ENCODE measurements around the gene SPNS3.

Gene SPNS3

DNA sequence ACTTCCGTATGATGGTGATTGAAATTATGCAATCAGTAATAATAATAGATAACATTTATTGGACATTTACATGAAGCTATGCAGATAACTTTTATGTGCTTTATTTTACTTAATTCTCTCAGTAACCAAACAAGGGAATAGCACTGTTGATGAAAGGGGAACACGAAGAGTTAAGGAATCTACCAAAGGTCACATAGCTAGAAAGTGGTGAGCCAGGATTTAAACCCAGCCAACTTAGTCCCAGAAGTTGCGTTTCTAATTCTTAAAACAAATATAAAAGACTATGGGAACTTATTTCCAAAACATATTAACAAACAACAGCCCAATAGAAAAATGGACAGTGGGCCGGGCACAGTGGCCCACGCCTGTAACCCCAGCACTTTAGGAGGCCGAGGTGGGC is 9.7 kb downstream of the SPNS3 start:
- TF ChIP-seq, protein P1, sequence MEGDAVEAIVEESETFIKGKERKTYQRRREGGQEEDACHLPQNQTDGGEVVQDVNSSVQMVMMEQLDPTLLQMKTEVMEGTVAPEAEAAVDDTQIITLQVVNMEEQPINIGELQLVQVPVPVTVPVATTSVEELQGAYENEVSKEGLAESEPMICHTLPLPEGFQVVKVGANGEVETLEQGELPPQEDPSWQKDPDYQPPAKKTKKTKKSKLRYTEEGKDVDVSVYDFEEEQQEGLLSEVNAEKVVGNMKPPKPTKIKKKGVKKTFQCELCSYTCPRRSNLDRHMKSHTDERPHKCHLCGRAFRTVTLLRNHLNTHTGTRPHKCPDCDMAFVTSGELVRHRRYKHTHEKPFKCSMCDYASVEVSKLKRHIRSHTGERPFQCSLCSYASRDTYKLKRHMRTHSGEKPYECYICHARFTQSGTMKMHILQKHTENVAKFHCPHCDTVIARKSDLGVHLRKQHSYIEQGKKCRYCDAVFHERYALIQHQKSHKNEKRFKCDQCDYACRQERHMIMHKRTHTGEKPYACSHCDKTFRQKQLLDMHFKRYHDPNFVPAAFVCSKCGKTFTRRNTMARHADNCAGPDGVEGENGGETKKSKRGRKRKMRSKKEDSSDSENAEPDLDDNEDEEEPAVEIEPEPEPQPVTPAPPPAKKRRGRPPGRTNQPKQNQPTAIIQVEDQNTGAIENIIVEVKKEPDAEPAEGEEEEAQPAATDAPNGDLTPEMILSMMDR (IDR thresholded peaks at IDR 0.05; ENCODE audit: extremely low read depth, missing control alignments): no peak
- DNase-seq (ENCODE audit: low spot score): no peak

DNA sequence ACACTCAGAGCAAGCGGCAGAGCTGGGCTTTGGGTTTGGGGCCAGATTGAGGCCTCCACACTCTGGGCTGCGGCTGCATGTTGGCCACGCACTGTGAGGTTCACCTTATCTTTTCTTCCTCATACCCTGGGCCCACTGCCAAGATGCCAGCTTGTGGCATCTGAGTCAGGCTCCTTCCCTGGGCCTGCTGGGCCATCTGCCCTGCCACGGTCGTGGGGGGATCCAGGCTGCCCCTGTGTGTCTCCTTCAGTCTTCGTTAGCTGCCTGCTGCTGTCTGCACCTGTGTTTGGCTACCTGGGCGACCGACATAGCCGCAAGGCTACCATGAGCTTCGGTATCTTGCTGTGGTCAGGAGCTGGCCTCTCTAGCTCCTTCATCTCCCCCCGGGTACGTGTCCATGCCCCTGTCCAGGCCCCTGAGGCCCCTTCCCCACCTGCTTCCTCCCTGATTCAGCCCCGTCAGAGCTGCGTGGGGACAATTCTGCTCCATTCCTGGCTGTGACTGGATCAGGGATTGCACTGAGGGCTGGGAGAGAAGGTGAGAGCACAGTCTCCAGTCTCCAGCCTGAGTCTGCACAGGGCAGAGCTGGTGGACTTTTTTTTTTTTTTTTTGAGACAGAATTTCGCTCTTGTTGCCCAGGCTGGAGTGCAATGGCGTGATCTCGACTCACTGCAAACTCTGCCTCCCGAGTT is 11.2 kb downstream of the SPNS3 start:
- TF ChIP-seq, protein P1 (IDR thresholded peaks at IDR 0.05; ENCODE audit: extremely low read depth, missing control alignments): no peak
- DNase-seq (ENCODE audit: low spot score): no peak

DNA sequence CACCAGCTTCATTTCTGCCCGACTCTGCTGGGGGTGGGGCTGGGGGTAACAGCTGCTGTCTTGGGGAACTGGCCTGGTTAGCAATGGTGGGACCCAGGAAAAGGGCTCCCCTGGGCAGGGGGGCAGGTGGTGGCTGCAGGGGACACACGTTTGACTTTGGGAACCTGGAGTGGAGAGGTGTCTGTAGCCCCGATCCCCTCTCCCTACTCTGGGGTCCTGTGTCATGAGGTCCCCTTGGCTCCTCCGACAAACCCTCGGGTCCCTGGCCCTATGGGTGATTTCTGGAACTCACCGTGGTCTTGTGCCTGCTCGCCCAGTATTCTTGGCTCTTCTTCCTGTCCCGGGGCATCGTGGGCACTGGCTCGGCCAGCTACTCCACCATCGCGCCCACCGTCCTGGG is 12.0 kb downstream of the SPNS3 start:
- TF ChIP-seq, protein P1 (IDR thresholded peaks at IDR 0.05; ENCODE audit: extremely low read depth, missing control alignments): no peak
- DNase-seq (ENCODE audit: low spot score): no peak

DNA sequence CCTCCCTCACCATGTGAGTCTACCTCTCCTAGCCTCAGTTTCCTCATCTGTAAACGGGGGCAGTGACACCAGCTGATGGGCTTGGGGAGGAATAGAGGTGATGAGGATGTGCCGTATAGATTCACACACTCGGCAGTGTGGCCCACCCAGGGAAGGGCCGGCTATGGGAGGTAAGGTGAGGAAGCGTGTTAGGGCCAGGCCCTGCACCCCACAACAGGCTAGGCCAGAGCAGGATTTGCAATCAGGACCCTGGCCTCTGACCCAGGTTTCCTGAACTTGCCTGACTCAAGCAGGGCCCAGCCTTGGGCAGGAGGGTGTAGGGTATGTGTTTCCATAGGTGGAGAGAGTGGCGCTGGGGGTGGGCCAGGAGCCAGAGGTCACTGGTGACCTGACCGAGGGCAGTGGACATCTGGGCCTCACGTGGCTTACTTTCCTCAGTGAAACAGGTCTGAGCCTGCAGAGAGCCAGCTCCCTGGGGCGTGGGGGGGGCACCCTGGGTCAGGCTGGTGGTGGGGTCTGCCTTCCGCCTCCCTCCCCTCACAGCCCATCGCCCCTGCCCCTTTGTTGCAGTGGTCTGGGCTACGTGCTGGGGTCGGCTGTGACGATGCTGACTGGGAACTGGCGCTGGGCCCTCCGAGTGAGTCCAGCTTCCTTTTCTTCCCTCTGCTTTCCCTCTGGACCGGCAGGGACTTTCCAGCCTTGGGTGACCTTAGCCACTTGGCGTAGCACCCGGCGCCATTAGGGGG is 12.8 kb downstream of the SPNS3 start:
- TF ChIP-seq, protein P1 (IDR thresholded peaks at IDR 0.05; ENCODE audit: extremely low read depth, missing control alignments): no peak
- DNase-seq (ENCODE audit: low spot score): no peak

DNA sequence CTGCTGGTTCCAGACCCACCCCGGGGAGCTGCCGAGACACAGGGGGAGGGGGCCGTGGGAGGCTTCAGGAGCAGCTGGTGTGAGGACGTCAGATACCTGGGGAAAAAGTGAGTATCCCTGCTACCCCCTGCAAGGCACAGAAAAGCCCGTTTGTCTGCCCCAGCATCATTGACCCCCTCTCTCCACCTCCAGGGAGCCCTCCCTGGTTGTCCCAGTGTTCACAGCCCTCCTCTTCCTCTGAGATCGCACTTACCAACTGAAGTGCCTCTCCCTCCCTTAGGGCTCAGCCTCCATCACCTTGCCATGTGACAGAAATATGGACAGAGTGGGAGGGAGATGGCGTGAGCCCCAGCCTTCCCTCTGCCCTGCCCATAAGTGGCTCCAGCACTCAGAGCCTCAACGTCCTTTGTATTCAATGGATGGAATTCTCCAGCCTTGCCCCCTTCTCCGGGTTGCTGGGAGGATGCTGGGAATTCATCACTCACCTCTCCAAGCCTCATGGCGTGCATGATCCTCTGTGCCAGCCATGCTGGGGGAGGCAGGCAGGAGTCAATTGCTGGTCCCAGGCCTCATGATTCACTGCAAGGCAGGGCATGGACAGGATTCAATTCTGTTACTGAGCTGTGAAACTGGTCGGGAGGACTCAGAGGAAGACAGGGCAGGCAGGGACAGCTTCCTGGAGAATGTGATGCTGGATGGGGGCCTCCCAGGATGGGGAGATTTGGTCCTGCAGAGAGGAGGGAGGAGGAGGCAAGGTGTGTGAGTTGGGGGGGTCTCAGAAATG is 14.6 kb downstream of the SPNS3 start:
- DNase-seq (ENCODE audit: low spot score): no peak
- TF ChIP-seq, protein P1 (IDR thresholded peaks at IDR 0.05; ENCODE audit: extremely low read depth, missing control alignments): no peak

DNA sequence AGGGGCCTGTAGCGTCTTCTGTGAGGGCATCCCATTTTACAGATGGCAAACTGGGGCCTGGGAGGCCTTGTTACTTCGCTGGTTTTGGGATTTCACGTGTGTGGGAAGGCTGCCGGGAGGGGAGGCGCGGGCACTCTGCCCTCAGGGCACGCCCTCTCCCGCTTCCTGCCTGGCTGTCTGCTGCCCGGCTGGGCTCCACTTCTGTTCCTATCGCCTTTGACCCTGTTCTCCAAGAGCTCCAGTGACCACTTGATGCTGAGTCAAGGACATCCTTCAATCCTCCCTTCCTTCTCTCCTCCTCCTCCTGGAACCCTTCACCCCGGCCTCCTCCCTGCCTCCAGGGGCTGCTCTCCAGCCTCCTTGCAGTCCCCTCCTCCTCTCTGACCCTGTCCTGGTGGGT is 16.0 kb downstream of the SPNS3 start:
- DNase-seq (ENCODE audit: low spot score): no peak
- TF ChIP-seq, protein P1 (IDR thresholded peaks at IDR 0.05; ENCODE audit: extremely low read depth, missing control alignments): no peak
